Common myeloid progenitor, CD34-positive (primary cell): ENCODE data around the gene FZD7.

Experiments used
- CTCF ChIA-PET: fragments of 350-600 bp; sonication (Branson Sonifier 250); formaldehyde crosslinking; loops from one replicate; lab custom pipeline; 2021; ENCODE audit warnings: antibody characterized with exemption; lab: Charles Lee
- POLR2A ChIA-PET: fragments of 350-600 bp; sonication (Branson Sonifier 250); formaldehyde crosslinking; loops from one replicate; lab custom pipeline; 2021; ENCODE audit warnings: antibody characterized with exemption; lab: Charles Lee
- DNase-seq, 3 donors: peaks; one replicate each; pipeline versions ENCODE4 v3.0.0 to v3.0.0-alpha.2; 2013
- H3K27ac ChIP-seq, 2 experiments: 1 replicate in 1 of 2; 2 replicates in 1 of 2; pipeline ENCODE4 v1.7.0; 2013; ENCODE audit warnings: inconsistent platforms in 2 of 2, low read length in 2 of 2, mild to moderate bottlenecking in 2 of 2, low read depth in 1 of 2, moderate library complexity in 1 of 2; ENCODE audit not compliant: severe bottlenecking in 2 of 2, insufficient read depth in 1 of 2, poor library complexity in 1 of 2
- H3K27me3 ChIP-seq, 5 experiments: replicated peaks in 2 of 5; 1 replicate in 3 of 5; 2 replicates in 2 of 5; pipeline versions ENCODE4 v1.6.1 to v1.7.0; 2013; ENCODE audit warnings: low read length in 4 of 5, mild to moderate bottlenecking in 2 of 5, moderate library complexity in 2 of 5, inconsistent platforms in 1 of 5; ENCODE audit not compliant: insufficient read depth in 5 of 5, control insufficient read depth in 4 of 5
- H3K36me3 ChIP-seq, 4 experiments: 1 replicate in 2 of 4; 2 replicates in 2 of 4; pipeline versions ENCODE4 v1.6.1 to v1.7.0; 2013; ENCODE audit warnings: low read length in 3 of 4, control low read depth in 1 of 4, mild to moderate bottlenecking in 1 of 4; ENCODE audit not compliant: control insufficient read depth in 4 of 4, insufficient read depth in 4 of 4
- H3K4me1 ChIP-seq, 4 experiments: 1 replicate in 3 of 4; 2 replicates in 1 of 4; pipeline versions ENCODE4 v1.6.1 to v1.7.1; 2013; ENCODE audit warnings: low read length in 3 of 4, mild to moderate bottlenecking in 3 of 4, control low read depth in 1 of 4, inconsistent platforms in 1 of 4, moderate library complexity in 1 of 4; ENCODE audit not compliant: control insufficient read depth in 4 of 4, insufficient read depth in 4 of 4; ENCODE audit errors: control extremely low read depth in 1 of 4
- H3K4me3 ChIP-seq, 7 experiments: 1 replicate in 4 of 7; 2 replicates in 3 of 7; pipeline versions ENCODE4 v1.5.1 to v1.7.0; 2013; ENCODE audit warnings: mild to moderate bottlenecking in 7 of 7, low read length in 6 of 7, moderate library complexity in 6 of 7, inconsistent platforms in 2 of 7, low read depth in 2 of 7, control low read depth in 1 of 7; ENCODE audit not compliant: insufficient read depth in 4 of 7, control insufficient read depth in 1 of 7; ENCODE audit errors: extremely low read depth in 1 of 7
- H3K9me3 ChIP-seq, 5 experiments: 1 replicate in 4 of 5; 2 replicates in 1 of 5; pipeline versions ENCODE4 v1.6.1 to v1.7.1; 2013; ENCODE audit warnings: low read length in 4 of 5, mild to moderate bottlenecking in 2 of 5, inconsistent platforms in 1 of 5, low read depth in 1 of 5, moderate library complexity in 1 of 5; ENCODE audit not compliant: control insufficient read depth in 4 of 5, insufficient read depth in 2 of 5; ENCODE audit errors: control extremely low read depth in 1 of 5
- WGBS: methylation state at CpG from one replicate; pipeline ENCODE4 v1.1.5; 2013; ENCODE audit not compliant: insufficient coverage; 5-methylcytosine and 5-hydroxymethylcytosine counted together

Gene FZD7

DNA sequence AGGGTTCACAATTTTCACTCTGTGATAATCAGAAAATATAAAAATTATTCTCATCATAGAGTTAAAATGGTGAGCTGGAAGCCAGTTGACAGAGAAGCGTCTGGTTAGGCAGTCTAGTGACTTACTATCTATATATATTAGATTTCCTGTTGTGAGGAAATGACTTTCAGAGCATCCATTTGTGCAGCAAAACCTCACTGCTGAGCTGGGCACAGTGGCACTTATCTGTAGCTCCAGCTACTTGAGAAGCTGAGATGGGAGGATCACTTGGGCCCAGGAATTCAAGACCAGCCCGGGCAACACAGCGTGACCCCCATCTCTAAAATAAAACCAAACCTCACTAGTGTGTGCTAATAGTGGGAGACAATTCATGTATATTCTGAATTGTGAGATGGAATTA, 32.2 kb downstream of the FZD7 start:
- ChIA-PET POLR2A (no interaction called here), CTCF (interaction anchor here (0.6 to 4.9 kb wide), 6 partner anchors 9 to 105 kb away, joined by 3 to 21 read pairs (median 4); no protein-coding TSS in a partner anchor)
- Histone ChIP-seq H3K27ac (no peak overlapping the region), H3K27me3 (no peaks in the 10 kb centered on the region), H3K4me3 (no peak overlapping the region), H3K4me1 (peaks cover 4 to 24% (median 11%) of the 10 kb centered on the region in 4 experiments), H3K9me3 (no peaks in the 10 kb centered on the region), H3K36me3 (no peaks in the 10 kb centered on the region)
- peak; percentile 36 to 66 (median 47) for DNase-seq
- no CpG with 5 or more reads among the region's 3 CpGs for WGBS

DNA sequence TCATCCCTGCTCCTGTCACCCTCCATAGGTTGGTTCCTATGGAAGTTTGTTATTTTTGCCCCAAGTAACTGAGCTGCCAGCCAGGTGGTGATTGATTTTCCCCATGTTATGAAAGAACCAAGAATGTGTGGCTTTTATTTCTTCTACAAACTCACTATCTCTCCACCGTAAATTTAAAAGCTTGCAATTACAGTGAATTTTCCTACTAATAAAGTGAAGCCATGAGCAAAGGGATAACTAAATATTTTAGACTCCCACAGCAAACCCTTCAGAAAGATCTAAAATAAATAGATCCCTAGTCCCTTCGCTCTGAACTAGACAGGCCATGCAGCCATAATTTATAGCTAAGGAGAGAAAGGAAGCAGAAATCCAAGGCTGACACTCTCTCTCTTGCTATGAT, 33.2 kb downstream of the FZD7 start:
- Histone ChIP-seq H3K27me3 (no peaks in the 10 kb centered on the region), H3K4me1 (peaks cover 4 to 27% (median 11%) of the 10 kb centered on the region in 4 experiments), H3K4me3 (no peak overlapping the region), H3K27ac (no peak overlapping the region), H3K9me3 (no peaks in the 10 kb centered on the region), H3K36me3 (no peaks in the 10 kb centered on the region)
- WGBS = no CpG with 5 or more reads among the region's 2 CpGs
- POLR2A ChIA-PET = no interaction called here
- no peak for DNase-seq
- CTCF ChIA-PET = interaction anchor here (1.1 to 4.9 kb wide), 4 partner anchors 9 to 104 kb away, joined by 3 to 21 read pairs (median 4); no protein-coding TSS in a partner anchor

DNA sequence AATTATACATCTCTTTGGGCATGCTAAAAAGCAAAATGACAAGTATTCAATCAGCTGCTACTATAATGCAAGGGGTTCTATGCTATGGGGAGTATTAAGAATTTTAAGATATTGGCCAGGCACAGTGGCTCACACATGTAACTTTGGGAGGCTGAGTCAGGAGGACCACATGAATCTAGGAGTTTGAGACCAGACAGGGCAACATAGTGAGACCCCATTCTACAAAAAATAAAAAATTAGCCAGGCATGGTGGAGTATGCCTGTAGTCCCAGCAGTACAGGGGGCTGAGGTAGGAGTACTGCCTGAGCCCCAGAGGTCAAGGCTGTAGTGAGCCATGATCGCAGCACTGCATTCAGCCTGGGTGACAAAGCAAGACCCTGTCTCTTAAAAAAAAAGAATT, 33.9 kb downstream of the FZD7 start:
- ChIA-PET CTCF (interaction anchor here (1.6 to 4.9 kb wide), 2 partner anchors 9 kb away, joined by 4 to 21 read pairs; no protein-coding TSS in a partner anchor), POLR2A (no interaction called here)
- DNase-seq = no peak
- H3K27me3 ChIP-seq = no peaks in the 10 kb centered on the region
- no peak overlapping the region for H3K27ac ChIP-seq
- WGBS = 100% methylated on average over 1 of the region's 1 CpG
- H3K4me1 ChIP-seq = peaks cover 4 to 27% (median 11%) of the 10 kb centered on the region in 4 experiments
- no peaks in the 10 kb centered on the region for H3K9me3 ChIP-seq
- no peaks in the 10 kb centered on the region for H3K36me3 ChIP-seq
- H3K4me3 ChIP-seq = no peak overlapping the region

DNA sequence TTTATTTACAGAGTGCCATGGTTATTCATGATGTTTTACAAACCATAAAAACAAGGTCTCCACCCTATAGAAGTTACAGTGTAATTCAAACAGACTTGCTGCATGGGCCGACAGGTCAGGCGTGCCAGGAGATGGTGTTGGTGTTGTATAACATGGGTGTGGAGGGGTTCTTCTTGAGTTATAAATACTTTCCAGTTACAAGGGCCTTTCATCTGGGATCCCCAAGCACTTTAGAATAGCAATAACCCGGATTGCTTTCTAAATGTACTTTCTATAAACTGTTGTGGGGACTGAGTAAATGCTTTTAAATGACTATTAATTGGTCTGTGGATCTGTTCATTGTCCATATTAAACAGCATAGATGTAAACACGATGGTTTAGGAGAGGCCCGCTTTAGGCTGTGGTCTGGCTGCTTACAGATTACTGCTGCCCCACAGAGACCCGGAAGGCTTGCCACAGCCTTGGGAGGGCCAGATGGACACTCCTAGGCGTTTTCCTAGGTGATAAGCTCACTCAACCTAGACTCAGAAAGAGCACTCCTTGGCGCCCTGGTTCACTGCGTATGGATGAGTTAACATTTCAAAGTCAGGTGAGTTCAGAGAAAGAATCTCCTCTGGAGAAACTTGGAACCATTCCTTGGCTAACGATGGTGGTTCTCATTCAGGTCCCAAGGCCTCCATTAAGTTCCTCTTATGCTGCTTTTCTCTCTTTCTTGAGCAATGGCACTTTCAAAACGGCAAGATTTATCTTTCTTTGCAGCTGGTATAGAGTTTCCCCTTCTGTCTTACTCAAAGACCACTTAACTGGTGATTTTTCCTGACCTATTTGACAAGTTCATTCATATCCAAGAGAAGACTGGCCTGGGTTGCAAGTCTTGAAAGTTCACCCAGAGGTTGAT, 35.8 kb downstream of the FZD7 start:
- 59% methylated on average over 11 of the region's 11 CpGs for WGBS
- no peaks in the 10 kb centered on the region for H3K36me3 ChIP-seq
- peak; percentile 70 to 95 (median 91) for DNase-seq
- H3K4me3 ChIP-seq = no peak overlapping the region
- H3K27ac ChIP-seq = peak overlapping the region in 1 of 2 experiments; percentile 20
- peaks cover 4 to 27% (median 11%) of the 10 kb centered on the region in 4 experiments for H3K4me1 ChIP-seq
- no peaks in the 10 kb centered on the region for H3K27me3 ChIP-seq
- POLR2A ChIA-PET = no interaction called here
- no peaks in the 10 kb centered on the region for H3K9me3 ChIP-seq
- CTCF ChIA-PET = interaction anchor here (1.8 to 2.0 kb wide), 2 partner anchors 10 to 12 kb away, joined by 5 to 9 read pairs; no protein-coding TSS in a partner anchor

DNA sequence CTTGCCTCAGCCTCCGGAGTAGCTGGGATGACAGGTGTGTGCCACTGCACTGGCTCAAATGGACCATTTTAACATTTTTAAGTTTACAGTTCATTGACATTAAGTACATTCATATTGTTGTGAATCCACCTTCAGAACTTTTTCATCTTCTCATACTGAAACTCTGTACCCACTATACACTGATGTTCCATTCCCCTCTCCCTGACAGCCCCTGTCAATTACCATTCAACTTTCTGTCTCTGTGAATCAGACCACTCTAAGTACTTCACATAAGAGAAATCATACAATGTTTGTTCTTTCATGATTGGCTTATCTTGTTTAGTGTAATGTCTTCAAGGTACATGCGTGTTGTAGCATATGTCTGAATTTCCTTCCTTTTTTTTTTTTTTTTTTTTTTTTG, 37.5 kb downstream of the FZD7 start:
- H3K36me3 ChIP-seq = no peaks in the 10 kb centered on the region
- no peak for DNase-seq
- H3K4me3 ChIP-seq = no peak overlapping the region
- POLR2A ChIA-PET = no interaction called here
- H3K9me3 ChIP-seq = no peaks in the 10 kb centered on the region
- no peak overlapping the region for H3K27ac ChIP-seq
- CTCF ChIA-PET = interaction anchor here (2.0 kb wide), 1 partner anchor 13 kb away, joined by 9 read pairs; no protein-coding TSS in a partner anchor
- H3K4me1 ChIP-seq = peaks cover 4 to 27% (median 11%) of the 10 kb centered on the region in 4 experiments
- H3K27me3 ChIP-seq = no peaks in the 10 kb centered on the region
- WGBS = 100% methylated on average over 1 of the region's 2 CpGs

DNA sequence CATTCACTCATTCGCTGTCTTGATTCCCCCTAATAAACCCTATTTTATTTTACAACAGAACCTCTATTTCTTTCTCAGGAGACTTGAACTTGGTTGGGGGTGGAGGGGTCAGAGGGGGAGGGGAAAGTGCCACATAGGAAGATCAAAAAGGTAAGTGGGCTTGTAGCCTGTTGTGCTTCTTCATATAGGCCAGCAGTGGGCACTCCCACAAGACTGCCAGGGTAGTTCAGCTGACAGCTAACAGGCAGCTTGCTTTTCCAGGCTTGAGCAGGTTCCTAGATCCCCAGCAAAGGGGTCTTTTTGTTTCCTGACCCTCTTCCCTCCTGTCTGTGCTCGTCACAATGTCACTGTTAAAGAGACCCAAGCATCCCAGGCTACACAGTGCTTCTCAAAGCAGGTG, 38.6 kb downstream of the FZD7 start:
- no peak overlapping the region for H3K4me3 ChIP-seq
- no peak for DNase-seq

More for the DNA sequence above, 38.6 kb downstream of the FZD7 start:
- CTCF ChIA-PET = no interaction called here
- 56% methylated on average over 1 of the region's 2 CpGs for WGBS
- no peaks in the 10 kb centered on the region for H3K9me3 ChIP-seq
- POLR2A ChIA-PET = no interaction called here
- no peak overlapping the region for H3K27ac ChIP-seq
- H3K4me1 ChIP-seq = peaks cover 4 to 23% (median 11%) of the 10 kb centered on the region in 4 experiments
- no peaks in the 10 kb centered on the region for H3K36me3 ChIP-seq
- H3K27me3 ChIP-seq = no peaks in the 10 kb centered on the region
